ENCODE results near the gene ZMIZ1.
A peak's percentile ranks its signal among the peaks of the same experiment; 100 is the strongest.

ZMIZ1 gene

GRCh38 chr10:79322616-79323543 is 254.1 kb downstream of the ZMIZ1 start:
- TF ChIP-seq CTCF (IDR thresholded peaks at IDR 0.05; ENCODE audit: insufficient read depth, low read length, poor library complexity, severe bottlenecking): no peak
- Histone ChIP-seq H3K36me3 (ENCODE audit: control insufficient read depth, insufficient read depth, low read length) (no peaks in the 10 kb centered on the region), H3K27me3 (replicated peaks; ENCODE audit: control insufficient read depth, insufficient read depth, low read length) (no peaks in the 10 kb centered on the region), H3K4me3 (replicated peaks; ENCODE audit: low read depth, low read length) (no peak overlapping the region)
- DNase-seq (ENCODE audit: extremely low read depth, insufficient read length): peak; percentile 56

GRCh38 chr10:79323602-79324001 is 254.8 kb downstream of the ZMIZ1 start:
- no peak for DNase-seq (ENCODE audit: extremely low read depth, insufficient read length)
- no peak overlapping the region for H3K4me3 ChIP-seq (replicated peaks; ENCODE audit: low read depth, low read length)
- no peak for TF ChIP-seq CTCF (IDR thresholded peaks at IDR 0.05; ENCODE audit: insufficient read depth, low read length, poor library complexity, severe bottlenecking)

GRCh38 chr10:79324032-79324695 is 255.4 kb downstream of the ZMIZ1 start:
- Histone ChIP-seq H3K4me3 (replicated peaks; ENCODE audit: low read depth, low read length) (no peak overlapping the region), H3K27me3 (replicated peaks; ENCODE audit: control insufficient read depth, insufficient read depth, low read length) (no peaks in the 10 kb centered on the region), H3K36me3 (ENCODE audit: control insufficient read depth, insufficient read depth, low read length) (no peaks in the 10 kb centered on the region)
- TF ChIP-seq CTCF (IDR thresholded peaks at IDR 0.05; ENCODE audit: insufficient read depth, low read length, poor library complexity, severe bottlenecking): no peak
- no peak for DNase-seq (ENCODE audit: extremely low read depth, insufficient read length)

More at GRCh38 chr10:79323602-79324001, 254.8 kb downstream of the ZMIZ1 start:
- Histone ChIP-seq H3K27me3 (replicated peaks; ENCODE audit: control insufficient read depth, insufficient read depth, low read length) (no peaks in the 10 kb centered on the region), H3K36me3 (ENCODE audit: control insufficient read depth, insufficient read depth, low read length) (no peaks in the 10 kb centered on the region)

GRCh38 chr10:79326361-79327089 is 257.8 kb downstream of the ZMIZ1 start:
- Histone ChIP-seq H3K27me3 (replicated peaks; ENCODE audit: control insufficient read depth, insufficient read depth, low read length) (no peaks in the 10 kb centered on the region), H3K4me3 (replicated peaks; ENCODE audit: low read depth, low read length) (no peak overlapping the region), H3K36me3 (ENCODE audit: control insufficient read depth, insufficient read depth, low read length) (no peaks in the 10 kb centered on the region)
- no peak for DNase-seq (ENCODE audit: extremely low read depth, insufficient read length)
- no peak for TF ChIP-seq CTCF (IDR thresholded peaks at IDR 0.05; ENCODE audit: insufficient read depth, low read length, poor library complexity, severe bottlenecking)

GRCh38 chr10:79327090-79327457 is 258.3 kb downstream of the ZMIZ1 start:
- DNase-seq (ENCODE audit: extremely low read depth, insufficient read length): no peak

More at GRCh38 chr10:79327090-79327457, 258.3 kb downstream of the ZMIZ1 start:
- no peak for TF ChIP-seq CTCF (IDR thresholded peaks at IDR 0.05; ENCODE audit: insufficient read depth, low read length, poor library complexity, severe bottlenecking)
- no peak overlapping the region for H3K4me3 ChIP-seq (replicated peaks; ENCODE audit: low read depth, low read length)
- no peaks in the 10 kb centered on the region for H3K36me3 ChIP-seq (ENCODE audit: control insufficient read depth, insufficient read depth, low read length)
- no peaks in the 10 kb centered on the region for H3K27me3 ChIP-seq (replicated peaks; ENCODE audit: control insufficient read depth, insufficient read depth, low read length)
